Neural cell (in vitro differentiated cells): Measurements from ENCODE around the gene COL23A1.

Experiments
- CTCF ChIP-seq: fragments of 450-650 bp; IDR thresholded peaks from 2 replicates; pipeline ENCODE4 v1.5.1; 2014; ENCODE audit warnings: antibody characterized with exemption, mild to moderate bottlenecking, moderate library complexity; ENCODE audit not compliant: poor library complexity, severe bottlenecking
- EZH2 ChIP-seq: fragments of 200-600, 300-800 bp; shearing (Covaris generic), sonication (generic); IDR thresholded peaks from 2 replicates; pipeline ENCODE4 v1.6.1; 2014; ENCODE audit warnings: antibody characterized with exemption, low read length, borderline replicate concordance, mild to moderate bottlenecking; ENCODE audit not compliant: insufficient read depth, poor library complexity, severe bottlenecking
- POLR2AphosphoS5 ChIP-seq: IDR thresholded peaks from 2 replicates; pipeline ENCODE4 v1.6.1; 2012

DNA sequence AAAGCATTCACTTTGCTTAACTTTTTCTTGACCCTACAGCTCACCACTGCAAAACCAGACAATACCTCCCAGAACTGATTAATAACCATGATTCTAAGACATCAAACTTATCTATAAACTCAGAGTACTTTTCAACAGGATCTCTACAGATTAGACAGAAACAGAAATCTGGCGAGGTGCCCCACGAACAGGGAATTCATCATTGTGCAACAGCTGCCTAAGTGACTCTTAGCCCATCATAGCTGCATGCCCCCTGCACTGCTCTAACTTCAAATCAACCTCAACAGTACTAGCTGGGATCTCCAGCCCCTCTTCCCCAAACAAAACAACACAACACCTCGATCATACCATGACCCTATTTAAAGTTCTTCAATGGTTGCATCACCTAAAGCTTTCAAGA lies 16.1 kb upstream of the COL23A1 start:
- TF ChIP-seq POLR2AphosphoS5 (no peak), CTCF (no peak), EZH2 (no peak)
